Activated T-helper 1 cell treated with Interleukin-2 at 50 U/mL for 16 hours (primary cell): ENCODE measurements around the gene ZDHHC5.
"Not testable (repeated sequence)": the region's sequence is repeated elsewhere in the genome, so short reads cannot be mapped to it uniquely, and the experiment has no call there.

Experiments
- DNase-seq: peaks from one replicate; pipeline ENCODE4 v3.0.0-alpha.2; 2020; ENCODE audit warnings: low read depth

ZDHHC5 gene

DNA sequence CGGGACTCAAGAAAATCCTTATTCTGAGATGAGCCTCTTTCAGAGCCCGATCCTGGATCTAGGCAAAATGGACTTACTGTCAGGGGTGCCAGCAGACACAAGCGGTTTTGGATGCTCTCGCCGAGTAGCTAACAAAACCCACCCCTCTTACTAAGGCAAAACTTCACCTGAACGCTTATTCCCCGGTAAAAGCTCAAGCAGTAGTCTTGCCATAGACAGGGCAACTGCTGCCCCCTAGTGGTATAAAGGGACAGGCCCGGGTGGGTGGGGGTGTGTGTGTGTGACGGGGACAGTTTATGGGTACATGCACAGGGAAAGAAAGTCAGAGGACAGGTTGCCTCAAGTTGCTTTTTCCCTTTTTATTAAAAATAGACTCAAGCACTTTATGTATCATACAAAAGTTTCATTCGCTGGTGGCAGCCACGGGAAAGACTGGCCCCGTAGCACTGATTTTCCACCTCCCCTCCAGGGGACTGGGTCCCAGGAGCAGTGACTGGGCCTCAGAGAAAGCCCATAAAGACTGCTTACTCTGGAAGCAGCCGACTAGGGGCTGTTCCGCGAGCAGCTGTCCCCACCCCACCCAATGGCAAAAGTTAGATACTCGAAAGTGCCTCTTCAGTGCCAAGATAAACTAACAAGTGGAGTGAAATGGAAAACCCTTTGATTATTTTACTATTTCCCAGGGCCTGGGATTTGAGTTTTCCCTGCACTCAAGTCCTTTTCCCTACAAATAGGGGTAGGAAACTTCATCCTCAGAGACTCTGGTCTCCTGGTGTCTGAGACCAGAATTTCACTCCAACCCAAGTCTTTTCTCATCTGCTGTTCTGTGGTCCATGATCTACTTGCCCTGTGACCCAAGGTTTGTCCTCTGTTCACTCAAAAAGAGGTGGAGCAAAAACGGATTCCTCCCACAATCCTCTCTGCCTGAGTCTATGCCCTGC lies 22.9 kb upstream of the ZDHHC5 start:
- peak; percentile 71 for DNase-seq

- DNase-seq, result no peak
These were observed 22.2 kb upstream of the ZDHHC5 start for GRCh38 chr11:57645689-57646085.

GRCh38 chr11:57646194-57646798 lies 21.6 kb upstream of the ZDHHC5 start:
- DNase-seq, result no peak

GRCh38 chr11:57646799-57647303 lies 21.1 kb upstream of the ZDHHC5 start:
- DNase-seq, result no peak

GRCh38 chr11:57647372-57647771 lies 20.5 kb upstream of the ZDHHC5 start:
- DNase-seq, result no peak

DNA sequence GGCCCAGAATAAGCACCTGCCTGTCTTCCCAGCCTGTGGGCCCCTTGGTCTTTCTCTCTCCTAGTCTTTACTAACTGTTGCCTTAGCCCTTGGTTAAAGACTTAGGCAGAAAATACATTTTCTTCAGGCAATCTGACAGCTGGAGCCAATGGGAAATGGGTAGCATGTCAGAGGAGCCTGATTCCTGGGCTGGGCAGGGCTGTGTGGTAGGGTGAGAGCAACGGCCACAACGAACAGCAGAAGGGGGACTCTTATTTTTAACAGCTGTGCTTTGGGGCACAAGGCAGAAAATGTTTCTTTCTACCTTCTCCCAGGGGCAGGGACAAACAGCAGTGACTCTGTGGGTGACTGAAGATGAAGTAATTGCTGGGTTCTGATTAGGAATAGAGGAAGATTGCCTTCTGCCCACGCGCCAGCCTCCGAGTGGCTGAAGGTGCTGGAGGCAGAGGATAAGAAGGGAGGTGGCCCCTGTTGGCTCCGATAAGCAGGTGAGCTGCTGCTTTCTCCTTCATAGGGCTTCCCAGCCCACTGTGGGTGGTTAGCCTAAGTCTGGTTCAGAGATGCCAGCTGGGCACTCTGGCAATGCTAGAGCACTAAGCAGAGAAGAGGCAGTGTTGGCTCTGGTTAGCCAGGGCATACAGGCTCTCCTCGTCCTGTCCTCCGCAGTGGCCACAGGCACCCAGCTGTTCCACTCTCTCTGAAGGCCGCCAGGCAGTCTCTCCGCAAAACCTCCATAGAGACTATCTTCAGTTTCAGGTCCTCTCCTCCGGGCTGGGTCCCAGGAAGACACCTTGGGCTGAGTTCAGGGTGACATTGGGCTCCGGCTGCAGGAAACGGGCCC lies 19.7 kb upstream of the ZDHHC5 start:
- DNase-seq, result no peak

DNA sequence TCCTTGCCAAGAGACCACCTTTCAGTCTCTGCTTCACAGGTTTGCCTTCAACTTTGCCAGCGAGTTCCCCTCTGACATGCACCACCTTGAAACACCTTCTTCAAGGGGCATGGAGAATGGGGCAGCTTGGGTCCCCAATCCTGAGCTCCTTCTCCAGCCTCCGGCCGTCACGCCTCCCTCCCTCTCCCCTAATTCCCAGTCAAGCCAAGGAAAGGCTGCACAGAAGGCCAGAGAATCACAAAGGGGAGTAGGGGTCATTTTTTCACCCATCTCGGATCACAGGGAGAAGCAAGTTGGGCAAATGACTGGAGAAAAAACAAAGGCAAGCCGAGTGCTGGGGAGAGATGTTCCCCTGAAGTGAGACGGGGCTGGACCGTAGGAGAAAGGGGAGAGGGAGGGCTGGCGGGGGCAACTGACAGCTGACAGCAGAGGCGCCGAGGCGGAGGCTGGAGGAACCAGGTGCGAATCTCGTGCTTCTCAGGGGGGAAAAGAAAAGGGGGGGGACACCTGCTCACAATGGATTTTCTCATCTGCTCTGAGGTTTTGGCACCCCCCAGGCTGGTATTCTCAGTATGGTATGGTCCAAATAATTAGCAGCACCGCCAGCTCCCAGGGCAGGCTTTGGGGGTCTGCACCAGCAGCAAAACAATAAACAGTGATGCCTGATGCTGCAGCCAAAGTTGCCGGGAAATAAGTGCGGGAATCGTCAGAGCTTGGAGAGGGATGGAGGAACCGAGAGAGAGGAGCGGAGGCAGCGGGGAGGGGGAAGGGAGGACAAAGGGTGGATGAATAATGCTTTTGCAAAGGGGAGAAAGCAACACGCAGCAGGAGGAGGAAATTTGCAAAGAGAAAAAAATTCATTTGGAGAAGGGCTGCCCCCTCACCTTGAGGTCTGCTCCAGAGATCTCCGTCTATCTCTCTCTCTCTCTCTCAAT lies 18.8 kb upstream of the ZDHHC5 start:
- no peak for DNase-seq

GRCh38 chr11:57649826-57650738 lies 17.8 kb upstream of the ZDHHC5 start, which contains the start of gene YPEL4:
Gene YPEL4 (minus strand): TSS chr11:57649912. CDS start chr11:57647107, 2,805 bp downstream.
- DNase-seq, result peak; percentile 56

DNA sequence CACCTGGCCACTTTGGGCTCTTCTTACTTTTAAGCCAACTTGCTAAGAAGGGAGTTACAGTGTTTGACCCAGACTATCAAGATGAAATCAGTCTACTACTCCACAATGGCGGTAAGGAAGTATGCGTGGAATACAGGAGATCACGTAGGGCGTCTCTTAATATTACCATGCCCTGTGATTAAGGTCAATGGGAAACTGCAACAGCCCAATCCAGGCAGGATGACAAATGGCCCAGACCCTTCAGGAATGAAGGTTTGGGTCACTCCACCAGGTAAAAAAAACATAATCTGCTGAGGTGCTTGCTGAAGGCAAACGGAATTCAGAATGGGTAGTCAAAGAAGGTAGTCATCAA lies 17.2 kb upstream of the ZDHHC5 start:
- no peak for DNase-seq

DNA sequence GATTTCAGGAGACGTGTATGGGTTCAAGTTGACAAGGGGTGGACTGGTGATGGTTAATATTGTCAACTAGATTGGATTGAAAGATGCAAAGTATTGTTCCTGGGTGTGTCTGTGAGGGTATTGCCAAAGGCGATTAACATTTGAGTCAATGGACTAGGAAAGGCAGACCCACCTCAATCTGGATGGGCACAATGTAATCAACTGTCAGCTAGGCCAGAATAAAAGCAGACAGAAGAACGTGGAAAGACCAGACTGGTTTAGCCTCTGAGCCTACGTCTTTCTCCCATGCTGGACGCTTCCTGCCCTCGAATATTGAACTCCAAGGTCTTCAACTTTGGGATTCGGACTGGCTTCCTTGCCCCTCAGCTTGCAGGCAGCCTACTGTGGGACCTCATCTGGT lies 16.5 kb upstream of the ZDHHC5 start:
- no peak for DNase-seq

DNA sequence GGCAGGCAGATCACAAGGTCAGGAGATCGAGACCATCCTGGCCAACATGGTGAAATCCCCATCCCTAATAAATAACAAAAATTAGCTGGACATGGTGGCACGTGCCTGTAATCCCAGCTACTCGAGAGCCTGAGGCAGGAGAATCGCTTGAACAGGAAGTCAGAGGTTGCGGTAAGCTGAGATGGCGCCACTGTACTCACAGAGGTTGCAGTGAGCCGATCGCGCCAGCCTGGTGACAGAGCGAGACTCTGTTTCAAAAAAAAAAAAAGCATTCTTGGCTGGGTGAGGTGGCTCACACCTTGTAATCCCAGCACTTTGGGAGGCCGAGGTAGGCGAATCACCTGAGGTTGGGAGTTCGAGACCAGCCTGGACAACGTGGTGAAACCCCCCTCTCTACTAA lies 15.7 kb upstream of the ZDHHC5 start:
- not testable (repeated sequence) for DNase-seq

GRCh38 chr11:57652662-57653061 lies 15.3 kb upstream of the ZDHHC5 start:
- no peak for DNase-seq

- DNase-seq, result no peak
These were observed 14.8 kb upstream of the ZDHHC5 start for GRCh38 chr11:57653163-57653562.

GRCh38 chr11:57656885-57657193 lies 11.1 kb upstream of the ZDHHC5 start:
- no peak for DNase-seq

DNA sequence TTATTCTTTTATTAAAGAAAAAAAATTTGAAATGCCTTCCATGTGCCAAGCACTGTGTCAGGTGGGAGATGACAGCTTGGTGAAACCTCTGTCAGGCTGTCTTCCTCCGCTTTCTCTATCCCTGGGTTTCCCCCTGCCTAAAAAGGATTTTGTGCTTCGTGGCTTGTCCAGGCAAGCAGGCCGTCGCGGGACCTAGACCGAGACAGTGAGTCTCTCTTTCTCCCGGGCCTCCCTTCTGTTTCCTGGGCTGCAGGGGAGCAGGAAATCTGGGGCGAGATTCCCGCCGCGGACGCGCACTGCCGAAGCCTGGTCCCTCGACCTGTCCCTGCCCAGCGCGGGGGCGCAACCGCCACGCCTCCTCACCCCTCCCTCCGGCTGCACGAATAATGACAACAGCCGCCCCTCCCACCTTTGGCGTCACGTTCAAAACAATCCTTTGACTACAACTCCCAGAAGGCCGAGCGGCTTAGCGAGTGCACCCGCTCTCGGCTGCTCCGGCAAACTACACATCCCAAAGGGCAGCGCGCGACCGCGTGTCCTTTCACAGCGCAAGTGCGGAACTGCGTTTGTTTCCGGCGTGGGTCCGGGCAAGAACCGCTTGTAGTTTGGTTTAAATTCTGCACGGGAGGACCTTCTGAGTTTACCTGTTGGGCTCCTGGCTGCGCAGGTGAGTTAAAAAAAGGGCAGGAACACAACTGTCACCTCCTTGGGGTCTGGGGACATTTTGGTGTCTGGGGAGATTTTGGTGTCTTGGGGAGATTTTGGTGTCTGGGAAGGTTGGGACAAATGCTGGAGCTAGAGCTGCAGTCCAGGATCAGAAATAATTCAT lies 10.5 kb upstream of the ZDHHC5 start, which contains the start of gene CLP1:
CLP1 (plus strand) TSS at position 569 of the 829 bp plus-strand sequence. CDS start 1,715 bp downstream, outside the sequence.
- peak; percentile 97 for DNase-seq

DNA sequence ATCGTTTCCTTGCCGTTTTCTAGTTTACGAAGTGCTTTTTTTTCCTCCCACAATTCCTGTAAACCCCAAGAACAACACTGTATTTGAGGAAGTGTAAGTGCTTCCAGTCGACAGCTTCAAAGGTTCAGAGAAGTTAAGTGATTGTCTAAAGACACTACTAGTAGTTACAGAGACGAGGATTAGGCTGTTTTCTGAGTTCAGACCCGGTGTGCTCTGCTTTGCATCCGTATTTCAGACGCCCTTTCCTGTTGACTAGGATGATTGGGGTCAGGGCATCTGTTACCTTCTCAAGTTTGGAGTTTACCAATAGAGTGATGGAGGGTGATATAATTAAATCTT lies 9.9 kb upstream of the ZDHHC5 start:
- DNase-seq, result no peak

DNA sequence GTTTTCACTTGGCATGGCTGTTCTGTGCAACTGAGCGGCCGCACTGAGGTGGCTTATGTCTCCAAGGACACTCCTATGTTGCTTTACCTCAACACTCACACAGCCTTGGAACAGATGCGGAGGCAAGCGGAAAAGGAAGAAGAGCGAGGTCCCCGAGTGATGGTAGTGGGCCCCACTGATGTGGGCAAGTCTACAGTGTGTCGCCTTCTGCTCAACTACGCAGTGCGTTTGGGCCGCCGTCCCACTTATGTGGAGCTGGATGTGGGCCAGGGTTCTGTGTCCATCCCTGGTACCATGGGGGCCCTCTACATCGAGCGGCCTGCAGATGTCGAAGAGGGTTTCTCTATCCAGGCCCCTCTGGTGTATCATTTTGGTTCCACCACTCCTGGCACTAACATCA lies 8.2 kb upstream of the ZDHHC5 start:
- no peak for DNase-seq

GRCh38 chr11:57662893-57663292 lies 5.0 kb upstream of the ZDHHC5 start:
- no peak for DNase-seq

DNA sequence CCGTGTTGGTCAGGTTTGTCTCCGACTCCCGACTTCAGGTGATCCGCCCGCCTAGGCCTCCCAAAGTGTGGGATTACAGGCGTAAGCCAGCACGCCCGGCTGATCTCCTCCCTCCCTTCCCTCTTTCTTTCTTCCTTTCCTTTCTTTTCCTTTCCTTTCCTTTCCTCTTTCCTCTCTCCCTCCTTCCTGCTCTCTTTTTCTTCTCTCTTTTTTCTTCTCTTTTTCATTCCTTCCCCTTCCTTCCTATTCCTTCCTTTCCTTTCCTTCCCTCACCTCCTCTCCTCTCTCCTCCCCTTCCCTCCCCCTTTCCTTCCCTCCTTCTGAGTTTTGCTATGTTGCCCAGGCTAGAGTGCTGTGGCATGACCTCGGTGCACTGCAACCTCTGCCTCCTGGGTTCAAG lies 3.9 kb upstream of the ZDHHC5 start:
- DNase-seq, result no peak
